Endodermal cell (in vitro differentiated cells): ENCODE data around the gene MALSU1. TPM values are rescaled to one million over a fixed set of nuclear protein-coding genes. Genes with fewer than 3 reads are reported as not detected.

ENCODE experiments used
- DNase-seq: peaks from one replicate; pipeline ENCODE4 v3.0.0-alpha.2; 2017
- H3K27ac ChIP-seq: 2 replicates; pipeline ENCODE4 v1.5.1; 2013; ENCODE audit warnings: mild to moderate bottlenecking, low read depth, low read length, moderate library complexity
- H3K27me3 ChIP-seq: 2 replicates; pipeline ENCODE4 v1.6.1; 2013; ENCODE audit warnings: mild to moderate bottlenecking, low read length, moderate library complexity; ENCODE audit not compliant: insufficient read depth, control insufficient read depth, poor library complexity, severe bottlenecking
- H3K36me3 ChIP-seq: 2 replicates; pipeline ENCODE4 v1.7.0; 2013; ENCODE audit warnings: mild to moderate bottlenecking, low read length, moderate library complexity; ENCODE audit not compliant: control insufficient read depth, insufficient read depth
- H3K4me1 ChIP-seq: one replicate; pipeline ENCODE4 v1.7.0; 2013; ENCODE audit warnings: low read length; ENCODE audit not compliant: control insufficient read depth, insufficient read depth
- H3K4me3 ChIP-seq: 2 replicates; pipeline ENCODE4 v1.5.1; 2013; ENCODE audit warnings: mild to moderate bottlenecking, low read length, moderate library complexity
- H3K9ac ChIP-seq: 2 replicates; pipeline ENCODE4 v1.6.1; 2013; ENCODE audit warnings: mild to moderate bottlenecking, low read length, moderate library complexity; ENCODE audit not compliant: poor library complexity, severe bottlenecking; ENCODE audit errors: extremely low read depth
- H3K9me3 ChIP-seq: 2 replicates; pipeline ENCODE4 v1.6.1; 2013; ENCODE audit warnings: mild to moderate bottlenecking, low read length, moderate library complexity; ENCODE audit not compliant: control insufficient read depth
- H3K27ac Mint-ChIP-seq: 2 replicates; pipeline ENCODE4 v1.8.0; 2020; ENCODE audit warnings: mixed read lengths
- H3K27me3 Mint-ChIP-seq: 2 replicates; pipeline ENCODE4 v1.8.0; 2021; ENCODE audit warnings: mild to moderate bottlenecking, mixed read lengths; ENCODE audit not compliant: insufficient read depth
- H3K36me3 Mint-ChIP-seq: 2 replicates; pipeline ENCODE4 v1.8.0; 2020; ENCODE audit warnings: low read depth, mixed read lengths
- H3K4me1 Mint-ChIP-seq: 2 replicates; pipeline ENCODE4 v1.8.0; 2020; ENCODE audit warnings: mixed read lengths
- H3K4me3 Mint-ChIP-seq: 2 replicates; pipeline ENCODE4 v1.8.0; 2020; ENCODE audit warnings: mild to moderate bottlenecking, moderate library complexity, mixed read lengths
- H3K9me3 Mint-ChIP-seq: 2 replicates; pipeline ENCODE4 v1.8.0; 2020; ENCODE audit warnings: mild to moderate bottlenecking, mixed read lengths
- CTCF ChIP-seq: fragments of 200-600 bp; sonication (generic); conservative IDR thresholded peaks from 2 replicates; pipeline ENCODE4 v1.5.0; 2021; ENCODE audit warnings: antibody characterized with exemption, mild to moderate bottlenecking
- WGBS, 2 experiments: methylation state at CpG; one replicate each; pipeline versions ENCODE4 v1.1.5 to v1.1.7; 2013; ENCODE audit warnings: missing lambda C conversion rate in 2 of 2, mixed read lengths in 1 of 2; ENCODE audit not compliant: insufficient coverage in 1 of 2, insufficient read length in 1 of 2; 5-methylcytosine and 5-hydroxymethylcytosine counted together
- total RNA-seq, 2 donors: library from RNA; stranded (reverse); fragmentation: NEBNext Ultra II Directional in 1 of 2; extraction: Animal tissue kit (Norgen Biotek cat#: 25700) in 1 of 2; gene quantifications; 2 replicates in 1 of 2; 3 replicates in 1 of 2; pipeline ENCODE4 v1.2.1, GENCODE V29; 2021

The MALSU1 gene
- total RNA-seq, 2 donors from 2014 or later, result 73.5 to 87.4 TPM

- no peak for DNase-seq
- WGBS, 2 experiments, result 80 to 96% methylated on average over 1 to 2 of the region's 2 CpGs
Measured at GRCh38 chr7:23279819-23280525, 19.2 kb upstream of the MALSU1 start.

GRCh38 chr7:23283086-23283485 lies 16.1 kb upstream of the MALSU1 start:
- Histone ChIP-seq H3K4me1 (no peaks in the 10 kb centered on the region), H3K9ac (no peak overlapping the region), H3K36me3 (no peaks in the 10 kb centered on the region), H3K4me3 (no peak overlapping the region), H3K27me3 (no peaks in the 10 kb centered on the region), H3K9me3 (no peaks in the 10 kb centered on the region), H3K27ac (no peak overlapping the region)
- Mint-ChIP-seq H3K36me3 (no peaks in the 10 kb centered on the region), H3K4me3 (no peak overlapping the region), H3K9me3 (no peaks in the 10 kb centered on the region), H3K4me1 (no peaks in the 10 kb centered on the region), H3K27ac (no peak overlapping the region), H3K27me3 (no peaks in the 10 kb centered on the region)
- no peak for TF ChIP-seq CTCF
- no peak for DNase-seq
- WGBS, 2 experiments, result 99 to 100% methylated on average over 4 of the region's 4 CpGs

More at GRCh38 chr7:23279819-23280525, 19.2 kb upstream of the MALSU1 start:
- no peak overlapping the region for H3K27ac ChIP-seq
- H3K27me3 Mint-ChIP-seq, result no peaks in the 10 kb centered on the region
- H3K27me3 ChIP-seq, result no peaks in the 10 kb centered on the region
- H3K4me3 ChIP-seq, result no peak overlapping the region
- no peaks in the 10 kb centered on the region for H3K36me3 ChIP-seq
- TF ChIP-seq CTCF, result no peak
- no peak overlapping the region for H3K9ac ChIP-seq
- H3K4me3 Mint-ChIP-seq, result no peak overlapping the region
- H3K27ac Mint-ChIP-seq, result no peak overlapping the region
- H3K36me3 Mint-ChIP-seq, result no peaks in the 10 kb centered on the region
- H3K4me1 Mint-ChIP-seq, result no peaks in the 10 kb centered on the region
- H3K4me1 ChIP-seq, result no peaks in the 10 kb centered on the region
- H3K9me3 ChIP-seq, result no peaks in the 10 kb centered on the region
- no peaks in the 10 kb centered on the region for H3K9me3 Mint-ChIP-seq

GRCh38 chr7:23284871-23285270 lies 14.3 kb upstream of the MALSU1 start:
- no peaks in the 10 kb centered on the region for H3K36me3 Mint-ChIP-seq
- DNase-seq, result no peak
- H3K9me3 Mint-ChIP-seq, result no peaks in the 10 kb centered on the region
- no peaks in the 10 kb centered on the region for H3K27me3 Mint-ChIP-seq
- no peak overlapping the region for H3K9ac ChIP-seq
- H3K9me3 ChIP-seq, result no peaks in the 10 kb centered on the region
- no peaks in the 10 kb centered on the region for H3K36me3 ChIP-seq
- no peaks in the 10 kb centered on the region for H3K4me1 Mint-ChIP-seq
- no peak for TF ChIP-seq CTCF
- H3K27ac Mint-ChIP-seq, result no peak overlapping the region
- no peak overlapping the region for H3K4me3 ChIP-seq
- H3K4me3 Mint-ChIP-seq, result no peak overlapping the region
- H3K27me3 ChIP-seq, result no peaks in the 10 kb centered on the region
- WGBS, 2 experiments, result 89 to 100% methylated on average over 2 of the region's 2 CpGs
- H3K4me1 ChIP-seq, result no peaks in the 10 kb centered on the region
- H3K27ac ChIP-seq, result no peak overlapping the region
